HG03103 (cell line): ENCODE results near the gene SPX.

Experiments
- ATAC-seq: cut with Tn5 transposase; IDR thresholded peaks from one replicate; pipeline ENCODE4 v1.9.1; 2021; ENCODE audit warnings: low read depth; ENCODE audit not compliant: unreplicated experiment

The SPX gene

GRCh38 chr12:21526053-21526452, at the start of gene SPX:
TSS of gene SPX (plus strand) at chr12:21526296. CDS start at chr12:21526473, 177 bp downstream.
- no peak for ATAC-seq

- no peak for ATAC-seq
These were observed 49.1 kb upstream of the SPX start for GRCh38 chr12:21476949-21477348.

GRCh38 chr12:21478756-21479455, 47.2 kb upstream of the SPX start:
- no peak for ATAC-seq

GRCh38 chr12:21483531-21483930, 42.6 kb upstream of the SPX start:
- ATAC-seq = no peak

- no peak for ATAC-seq
These were observed 40.1 kb upstream of the SPX start for GRCh38 chr12:21485998-21486397.

- no peak for ATAC-seq
These were observed 26.3 kb upstream of the SPX start for GRCh38 chr12:21499765-21500164.

- ATAC-seq = peak; percentile 0
These were observed 25.3 kb upstream of the SPX start for GRCh38 chr12:21500786-21501257.

- ATAC-seq = peak; percentile 98
These were observed 24.6 kb upstream of the SPX start, which contains the start of the genes GOLT1B and RECQL for GRCh38 chr12:21501258-21502163. TSS of gene GOLT1B (plus strand) at chr12:21501789. CDS start at chr12:21501924, 135 bp downstream. TSS of gene RECQL (minus strand) at chr12:21501635. CDS start at chr12:21499570, 2,065 bp downstream.

GRCh38 chr12:21502164-21502496, 24.0 kb upstream of the SPX start:
- no peak for ATAC-seq

GRCh38 chr12:21502872-21503271, 23.2 kb upstream of the SPX start:
- no peak for ATAC-seq

- no peak for ATAC-seq
These were observed 20.2 kb upstream of the SPX start for GRCh38 chr12:21505888-21506287.

GRCh38 chr12:21507849-21508248, 18.2 kb upstream of the SPX start:
- no peak for ATAC-seq

GRCh38 chr12:21509768-21510167, 16.3 kb upstream of the SPX start:
- peak; percentile 89 for ATAC-seq

GRCh38 chr12:21516281-21516680, 9.8 kb upstream of the SPX start:
- no peak for ATAC-seq

GRCh38 chr12:21518451-21518850, 7.6 kb upstream of the SPX start:
- no peak for ATAC-seq

GRCh38 chr12:21521541-21521940, 4.6 kb upstream of the SPX start:
- ATAC-seq = no peak

GRCh38 chr12:21523148-21523547, 2.9 kb upstream of the SPX start:
- no peak for ATAC-seq

GRCh38 chr12:21526721-21527345, 737 bp downstream of the SPX start:
- ATAC-seq = no peak

GRCh38 chr12:21527451-21528180, 1.5 kb downstream of the SPX start:
- ATAC-seq = peak; percentile 92

GRCh38 chr12:21528953-21529352, 2.9 kb downstream of the SPX start:
- ATAC-seq = no peak
